Activated B cell treated with CpG ODN at 0.5 μM for 24 hours (primary cell): Measurements from ENCODE around the gene SLC25A4. TPM values are rescaled to one million over a fixed set of nuclear protein-coding genes. Genes with fewer than 3 reads are reported as not detected.

Source experiments
- ATAC-seq: fragments of 200-7000 bp; cut with Tn5 transposase; one replicate; pipeline ENCODE4 v1.10.0; 2021; ENCODE audit warnings: low read depth, mild to moderate bottlenecking, moderate library complexity
- CTCF ChIA-PET: fragments of 350-600 bp; sonication (Branson Sonifier 250); formaldehyde crosslinking; loops from one replicate; lab custom pipeline; 2021; ENCODE audit warnings: antibody characterized with exemption; lab: Charles Lee
- POLR2A ChIA-PET: fragments of 350-600 bp; sonication (Branson Sonifier 250); formaldehyde crosslinking; loops from one replicate; lab custom pipeline; 2021; ENCODE audit warnings: antibody characterized with exemption; lab: Charles Lee
- DNase-seq: peaks from one replicate; pipeline ENCODE4 v3.0.0; 2022
- H3K27ac Mint-ChIP-seq: one replicate; pipeline ENCODE4 v1.8.0; 2020; ENCODE audit warnings: mixed read lengths
- H3K27me3 Mint-ChIP-seq: one replicate; pipeline ENCODE4 v1.8.0; 2021; ENCODE audit warnings: mixed read lengths
- H3K36me3 Mint-ChIP-seq: one replicate; pipeline ENCODE4 v1.8.0; 2021; ENCODE audit warnings: low read depth, mixed read lengths
- H3K4me1 Mint-ChIP-seq: one replicate; pipeline ENCODE4 v1.8.0; 2021; ENCODE audit warnings: mixed read lengths
- H3K4me3 Mint-ChIP-seq: one replicate; pipeline ENCODE4 v1.8.0; 2020; ENCODE audit warnings: mild to moderate bottlenecking, mixed read lengths
- H3K9me3 Mint-ChIP-seq: one replicate; pipeline ENCODE4 v1.8.0; 2020; ENCODE audit warnings: mixed read lengths
- intact Hi-C: fragments of 100-400 bp; cut with micrococcal nuclease; formaldehyde crosslinking; loops from one replicate; pipeline ENCODE4 v1.15.1; 2024
- total RNA-seq: library from RNA; stranded (reverse); gene quantifications from 2 replicates; pipeline ENCODE4 v1.2.3, GENCODE V29; 2022
- TF ChIP-seq, protein P1 (sequence below): fragments of 200-600 bp; IDR thresholded peaks from one replicate; pipeline ENCODE4 v1.8.0; 2022; ENCODE audit warnings: antibody characterized with exemption, mild to moderate bottlenecking

The SLC25A4 gene
- total RNA-seq, 1 donor from 2014 or later, result 8.9 TPM

DNA sequence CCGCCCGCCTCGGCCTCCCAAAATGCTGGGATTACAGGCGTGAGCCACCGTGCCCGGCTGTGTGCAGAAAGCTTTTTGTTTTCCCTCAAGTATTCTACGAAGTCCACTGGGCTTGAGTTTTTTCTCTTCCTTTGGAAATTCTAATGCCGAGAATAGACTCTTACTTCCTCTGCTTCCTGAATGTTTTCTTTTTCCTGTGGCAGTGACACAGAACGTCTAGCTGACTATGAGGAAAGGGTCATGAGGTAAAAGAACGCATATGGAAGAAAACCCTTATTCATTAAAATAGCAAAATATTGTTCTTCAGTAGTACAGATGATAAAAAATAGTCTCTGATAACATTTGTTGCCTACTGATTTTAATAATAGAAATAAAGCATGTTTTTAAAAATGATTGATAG, 4.9 kb upstream of the SLC25A4 start:
- peaks cover 5% of the 10 kb centered on the region for H3K27me3 Mint-ChIP-seq

DNA sequence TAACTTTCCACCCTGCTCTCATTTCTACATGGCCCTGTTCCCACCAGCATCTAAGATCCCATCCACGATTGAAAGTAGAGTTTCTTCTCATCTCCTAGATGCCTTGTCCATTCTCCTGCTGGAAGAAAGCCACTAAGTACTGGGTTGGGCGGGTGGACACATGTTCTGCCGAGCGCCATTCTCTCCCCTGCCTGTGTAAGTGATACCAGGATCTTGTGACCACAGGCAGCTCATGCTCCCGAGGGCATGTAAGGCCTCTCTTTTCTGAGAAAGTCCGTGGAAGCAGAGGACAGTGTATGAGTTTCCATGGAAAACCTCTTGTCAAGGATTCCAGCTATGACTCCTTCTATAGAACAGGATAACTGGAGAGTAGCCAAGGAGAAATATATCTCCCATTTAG, 3.3 kb upstream of the SLC25A4 start:
- H3K27me3 Mint-ChIP-seq, result peaks cover 5% of the 10 kb centered on the region
- H3K9me3 Mint-ChIP-seq, result no peaks in the 10 kb centered on the region
- TF ChIP-seq, protein P1, sequence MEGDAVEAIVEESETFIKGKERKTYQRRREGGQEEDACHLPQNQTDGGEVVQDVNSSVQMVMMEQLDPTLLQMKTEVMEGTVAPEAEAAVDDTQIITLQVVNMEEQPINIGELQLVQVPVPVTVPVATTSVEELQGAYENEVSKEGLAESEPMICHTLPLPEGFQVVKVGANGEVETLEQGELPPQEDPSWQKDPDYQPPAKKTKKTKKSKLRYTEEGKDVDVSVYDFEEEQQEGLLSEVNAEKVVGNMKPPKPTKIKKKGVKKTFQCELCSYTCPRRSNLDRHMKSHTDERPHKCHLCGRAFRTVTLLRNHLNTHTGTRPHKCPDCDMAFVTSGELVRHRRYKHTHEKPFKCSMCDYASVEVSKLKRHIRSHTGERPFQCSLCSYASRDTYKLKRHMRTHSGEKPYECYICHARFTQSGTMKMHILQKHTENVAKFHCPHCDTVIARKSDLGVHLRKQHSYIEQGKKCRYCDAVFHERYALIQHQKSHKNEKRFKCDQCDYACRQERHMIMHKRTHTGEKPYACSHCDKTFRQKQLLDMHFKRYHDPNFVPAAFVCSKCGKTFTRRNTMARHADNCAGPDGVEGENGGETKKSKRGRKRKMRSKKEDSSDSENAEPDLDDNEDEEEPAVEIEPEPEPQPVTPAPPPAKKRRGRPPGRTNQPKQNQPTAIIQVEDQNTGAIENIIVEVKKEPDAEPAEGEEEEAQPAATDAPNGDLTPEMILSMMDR, result no peak
- CTCF ChIA-PET, result no interaction called here
- no peaks in the 10 kb centered on the region for H3K36me3 Mint-ChIP-seq
- H3K4me1 Mint-ChIP-seq, result peaks cover 11% of the 10 kb centered on the region
- ATAC-seq (no peak), DNase-seq (no peak)
- POLR2A ChIA-PET, result no interaction called here
- no peak overlapping the region for H3K27ac Mint-ChIP-seq
- no peak overlapping the region for H3K4me3 Mint-ChIP-seq
- intact Hi-C loops, result loop anchor here (5.0 to 10.0 kb wide), 7 partner anchors 312 to 1635 kb away; partner anchors contain the start of genes ACSL1, CENPU, CYP4V2 and ING2

More for the DNA sequence above, 4.9 kb upstream of the SLC25A4 start:
- H3K27ac Mint-ChIP-seq, result no peak overlapping the region
- DNase-seq (no peak), ATAC-seq (no peak)
- H3K4me1 Mint-ChIP-seq, result peaks cover 5% of the 10 kb centered on the region
- intact Hi-C loops, result loop anchor here (10.0 kb wide), 1 partner anchor 873 kb away; no protein-coding TSS in a partner anchor
- CTCF ChIA-PET, result no interaction called here
- TF ChIP-seq, protein P1, result no peak
- H3K9me3 Mint-ChIP-seq, result no peaks in the 10 kb centered on the region
- no peak overlapping the region for H3K4me3 Mint-ChIP-seq
- POLR2A ChIA-PET, result no interaction called here
- H3K36me3 Mint-ChIP-seq, result no peaks in the 10 kb centered on the region

DNA sequence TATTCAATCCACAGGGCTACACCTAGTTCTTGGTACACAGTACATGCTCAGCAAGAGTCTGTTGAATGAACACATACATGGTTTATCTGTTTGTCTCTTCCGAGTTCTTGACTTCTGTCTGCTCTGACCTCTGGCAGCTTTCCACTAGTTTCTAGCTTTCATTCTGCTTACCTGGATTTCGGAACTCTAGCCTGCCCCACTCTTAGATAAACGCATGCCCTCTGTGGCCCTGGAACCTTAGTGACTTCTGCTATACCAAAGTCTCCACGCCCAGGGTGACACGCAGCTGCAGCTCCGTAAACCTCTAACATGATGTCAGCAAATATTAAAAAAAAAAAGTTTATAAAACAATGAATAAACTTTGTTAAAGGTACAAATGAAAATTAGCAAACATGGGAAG, 1.3 kb upstream of the SLC25A4 start:
- TF ChIP-seq, protein P1, result no peak
- no peak overlapping the region for H3K4me3 Mint-ChIP-seq
- intact Hi-C loops, result loop anchor here (2.0 to 10.0 kb wide), 8 partner anchors 163 to 1637 kb away; partner anchors contain the start of genes ACSL1, CENPU, CYP4V2 and ING2
- no peaks in the 10 kb centered on the region for H3K9me3 Mint-ChIP-seq
- H3K36me3 Mint-ChIP-seq, result peaks cover 8% of the 10 kb centered on the region
- ATAC-seq (no peak), DNase-seq (no peak)
- ChIA-PET CTCF (no interaction called here), POLR2A (interaction anchor here (0.7 to 2.2 kb wide), 3 partner anchors 16 to 857 kb away, joined by 4 to 5 read pairs (median 4); no protein-coding TSS in a partner anchor)
- no peak overlapping the region for H3K27ac Mint-ChIP-seq
- peaks cover 13% of the 10 kb centered on the region for H3K4me1 Mint-ChIP-seq
- H3K27me3 Mint-ChIP-seq, result peaks cover 5% of the 10 kb centered on the region

DNA sequence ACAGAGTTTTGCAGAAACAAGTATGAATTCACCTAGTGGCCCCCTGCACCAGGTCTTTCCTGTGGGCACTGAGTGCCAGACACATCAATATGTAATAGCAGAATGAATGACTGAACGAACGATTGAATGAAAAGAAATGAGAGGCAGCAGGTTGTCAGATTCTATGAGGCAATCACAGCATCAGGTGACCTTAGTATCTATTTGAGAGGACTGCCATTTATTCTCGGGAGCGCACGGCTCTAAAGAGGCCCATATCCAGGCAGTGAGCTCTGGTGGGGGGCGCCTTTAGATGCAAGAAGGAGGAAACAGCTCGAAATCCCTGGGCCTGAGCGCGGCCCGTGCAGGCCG, 528 bp upstream of the SLC25A4 start:
- no peaks in the 10 kb centered on the region for H3K9me3 Mint-ChIP-seq
- DNase-seq (no peak), ATAC-seq (no peak)
- peaks cover 9% of the 10 kb centered on the region for H3K36me3 Mint-ChIP-seq
- peak overlapping the region; percentile 94 for H3K27ac Mint-ChIP-seq
- ChIA-PET CTCF (interaction anchor here (0.9 to 1.5 kb wide), 4 partner anchors 8 to 103 kb away, joined by 3 to 9 read pairs (median 3); no protein-coding TSS in a partner anchor), POLR2A (interaction anchor here (0.7 to 2.4 kb wide), 13 partner anchors 8 to 1699 kb away, joined by 3 to 13 read pairs (median 4); partner anchors contain the start of genes ANKRD37, CDKN2AIP, CENPU and LRP2BP)
- peak overlapping the region; percentile 93 for H3K4me3 Mint-ChIP-seq
- TF ChIP-seq, protein P1, result no peak
- intact Hi-C loops, result loop anchor here (2.0 to 10.0 kb wide), 8 partner anchors 162 to 1638 kb away; partner anchors contain the start of genes ACSL1, CENPU, CYP4V2 and ING2
- H3K27me3 Mint-ChIP-seq, result peaks cover 5% of the 10 kb centered on the region
- H3K4me1 Mint-ChIP-seq, result peaks cover 13% of the 10 kb centered on the region

DNA sequence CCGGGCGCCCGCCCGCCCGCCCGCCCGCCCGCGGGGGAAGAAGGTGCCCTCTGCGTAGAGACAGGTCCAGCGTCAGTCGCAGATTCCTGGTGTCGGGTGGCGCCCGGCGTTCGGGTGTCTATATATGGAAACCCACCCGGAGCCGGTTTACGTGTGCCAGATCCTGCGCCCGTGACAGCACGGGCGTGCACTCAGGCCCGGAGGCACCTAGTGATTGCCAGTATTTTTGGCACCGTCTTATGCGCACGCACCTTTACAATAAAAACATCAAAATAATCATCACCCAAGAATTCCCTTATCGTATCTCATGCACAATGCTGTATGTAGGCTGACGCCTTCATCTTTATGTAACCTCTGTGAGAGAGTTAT, 519 bp downstream of the SLC25A4 start:
- Mint-ChIP-seq H3K27ac (peak overlapping the region; percentile 61), H3K9me3 (no peaks in the 10 kb centered on the region)

More for the DNA sequence above, 519 bp downstream of the SLC25A4 start:
- DNase-seq (no peak), ATAC-seq (no peak)
- intact Hi-C loops, result loop anchor here (1.0 to 10.0 kb wide), 13 partner anchors 40 to 1699 kb away; partner anchors contain the start of genes ACSL1, ANKRD37, CCDC110 and CDKN2AIP
- ChIA-PET POLR2A (interaction anchor here (0.7 to 2.4 kb wide), 14 partner anchors 9 to 1700 kb away, joined by 3 to 13 read pairs (median 4); partner anchors contain the start of genes ANKRD37, CDKN2AIP, CENPU and LRP2BP), CTCF (interaction anchor here (0.9 to 1.5 kb wide), 5 partner anchors 9 to 104 kb away, joined by 3 to 9 read pairs (median 3); no protein-coding TSS in a partner anchor)
- H3K4me3 Mint-ChIP-seq, result peak overlapping the region; percentile 93
- TF ChIP-seq, protein P1, result no peak
- peaks cover 9% of the 10 kb centered on the region for H3K36me3 Mint-ChIP-seq
- peaks cover 3% of the 10 kb centered on the region for H3K27me3 Mint-ChIP-seq
- H3K4me1 Mint-ChIP-seq, result peaks cover 13% of the 10 kb centered on the region
